H1 (cell line): ENCODE data around the gene ARHGEF3. TPM values are rescaled to one million over a fixed set of nuclear protein-coding genes. Genes with fewer than 3 reads are reported as not detected.

Experiments used
- CTCF ChIA-PET: fragments of 300-600 bp; sonication (Branson Sonifier 250); formaldehyde crosslinking; loops from one replicate; lab custom pipeline; 2021; ENCODE audit not compliant: partially characterized antibody; lab: Charles Lee
- POLR2A ChIA-PET: fragments of 300-600 bp; sonication (Branson Sonifier 250); formaldehyde crosslinking; loops from one replicate; lab custom pipeline; 2021; ENCODE audit warnings: inconsistent platforms; ENCODE audit not compliant: partially characterized antibody; lab: Charles Lee
- DNase-seq, 2 experiments: peaks; one replicate each; pipeline versions ENCODE4 v3.0.0 to v3.0.0-alpha.2; 2010 to 2022; ENCODE audit warnings: low spot score in 2 of 2, low read depth in 1 of 2, mixed read lengths in 1 of 2
- FAIRE-seq: peaks from 2 replicates; lab custom pipeline; 2011; peaks lifted over from hg19 to GRCh38; lab: Jason Lieb, UNC
- H2AFZ ChIP-seq: 2 replicates; pipeline ENCODE4 v1.8.1; 2012; ENCODE audit warnings: low read length, inconsistent platforms
- H2AK5ac ChIP-seq: 2 replicates; pipeline ENCODE4 v1.6.1; 2013; ENCODE audit warnings: low read depth, low read length
- H2BK120ac ChIP-seq: replicated peaks from 2 replicates; pipeline ENCODE3; 2013; ENCODE audit warnings: low read depth, low read length, inconsistent platforms
- H2BK12ac ChIP-seq: 2 replicates; pipeline ENCODE4 v1.6.1; 2013; ENCODE audit warnings: low read depth, low read length
- H2BK15ac ChIP-seq: 2 replicates; pipeline ENCODE4 v1.6.1; 2013; ENCODE audit warnings: low read length
- H2BK20ac ChIP-seq: 2 replicates; pipeline ENCODE4 v1.6.1; 2013; ENCODE audit warnings: low read length
- H2BK5ac ChIP-seq: 2 replicates; pipeline ENCODE4 v1.6.1; 2013; ENCODE audit warnings: low read depth, low read length
- H3K14ac ChIP-seq: 2 replicates; pipeline ENCODE4 v1.6.1; 2013; ENCODE audit warnings: inconsistent platforms; ENCODE audit not compliant: insufficient read length
- H3K18ac ChIP-seq: 2 replicates; pipeline ENCODE4 v1.6.1; 2013; ENCODE audit warnings: low read length; ENCODE audit errors: extremely low read depth
- H3K23ac ChIP-seq: 2 replicates; pipeline ENCODE4 v1.6.1; 2013; ENCODE audit warnings: inconsistent platforms; ENCODE audit not compliant: insufficient read length
- H3K23me2 ChIP-seq: 2 replicates; pipeline ENCODE4 v1.6.1; 2013; ENCODE audit warnings: low read depth, low read length
- H3K27ac ChIP-seq: 2 replicates; pipeline ENCODE4 v1.6.1; 2011; ENCODE audit warnings: low read depth, low read length, inconsistent platforms
- H3K27me3 ChIP-seq, 4 experiments: replicated peaks in 1 of 4; 1 replicate in 1 of 4; 2 replicates in 3 of 4; pipeline versions ENCODE4 v1.6.1 to v1.8.1; 2011 to 2013; ENCODE audit warnings: low read length in 3 of 4, mild to moderate bottlenecking in 3 of 4, inconsistent platforms in 2 of 4, mixed read lengths in 2 of 4, moderate library complexity in 1 of 4; ENCODE audit not compliant: control insufficient read depth in 3 of 4, insufficient read depth in 3 of 4; ENCODE audit errors: extremely low read depth in 1 of 4
- H3K36me3 ChIP-seq, 4 experiments: 2 replicates each; pipeline versions ENCODE4 v1.6.1 to v1.8.1; 2011 to 2013; ENCODE audit warnings: mild to moderate bottlenecking in 4 of 4, low read length in 3 of 4, moderate library complexity in 2 of 4, control low read depth in 1 of 4, inconsistent platforms in 1 of 4; ENCODE audit not compliant: insufficient read depth in 4 of 4, control insufficient read depth in 2 of 4
- H3K4ac ChIP-seq: replicated peaks from 2 replicates; pipeline ENCODE3; 2013; ENCODE audit warnings: low read length, low read depth, mixed read lengths, inconsistent platforms; ENCODE audit not compliant: insufficient read length
- H3K4me1 ChIP-seq, 4 experiments: replicated peaks in 1 of 4; 1 replicate in 1 of 4; 2 replicates in 3 of 4; pipeline versions ENCODE4 v1.6.1 to v1.8.1; 2011 to 2013; ENCODE audit warnings: low read length in 3 of 4, inconsistent platforms in 2 of 4, mixed read lengths in 1 of 4; ENCODE audit not compliant: insufficient read depth in 4 of 4, control insufficient read depth in 3 of 4
- H3K4me2 ChIP-seq, 2 experiments: 2 replicates each; pipeline versions ENCODE4 v1.6.1 to v1.8.1; 2011 to 2013; ENCODE audit warnings: low read depth in 2 of 2, low read length in 2 of 2, control low read depth in 1 of 2, inconsistent platforms in 1 of 2, mild to moderate bottlenecking in 1 of 2; ENCODE audit not compliant: insufficient read depth in 1 of 2
- H3K4me3 ChIP-seq, 4 experiments: fragments of 200-600, 300-600 bp in 1 of 4; sonication (generic), shearing (Covaris generic), sonication (Bioruptor Twin) in 1 of 4; 2 replicates each; pipeline versions ENCODE4 v1.5.1 to v1.8.1; 2011 to 2016; ENCODE audit warnings: low read length in 4 of 4, low read depth in 3 of 4, control low read depth in 2 of 4, inconsistent platforms in 2 of 4, mild to moderate bottlenecking in 2 of 4, mixed read lengths in 1 of 4, moderate library complexity in 1 of 4; ENCODE audit not compliant: insufficient read depth in 2 of 4; ENCODE audit errors: extremely low read depth in 1 of 4
- H3K56ac ChIP-seq: replicated peaks from 2 replicates; pipeline ENCODE3; 2013; ENCODE audit warnings: low read depth, mild to moderate bottlenecking, mixed read lengths, low read length, inconsistent platforms; ENCODE audit not compliant: insufficient read length
- H3K79me1 ChIP-seq: 2 replicates; pipeline ENCODE4 v1.6.1; 2013; ENCODE audit warnings: low read depth, low read length, control low read depth
- H3K79me2 ChIP-seq, 2 experiments: 2 replicates each; pipeline versions ENCODE4 v1.6.1 to v1.8.1; 2012 to 2013; ENCODE audit warnings: low read length in 2 of 2, mild to moderate bottlenecking in 2 of 2, inconsistent platforms in 1 of 2; ENCODE audit not compliant: insufficient read depth in 2 of 2, control insufficient read depth in 1 of 2
- H3K9ac ChIP-seq, 4 experiments: replicated peaks in 1 of 4; 1 replicate in 1 of 4; 2 replicates in 3 of 4; pipeline versions ENCODE4 v1.6.1 to v1.8.1; 2011 to 2013; ENCODE audit warnings: low read depth in 3 of 4, low read length in 3 of 4, control low read depth in 2 of 4, mild to moderate bottlenecking in 2 of 4, moderate library complexity in 2 of 4, inconsistent platforms in 1 of 4; ENCODE audit errors: extremely low read depth in 1 of 4
- H3K9me3 ChIP-seq, 2 experiments: 2 replicates each; pipeline versions ENCODE4 v1.6.1 to v1.8.1; 2012 to 2013; ENCODE audit warnings: mild to moderate bottlenecking in 2 of 2, moderate library complexity in 2 of 2, control low read depth in 1 of 2, inconsistent platforms in 1 of 2, low read depth in 1 of 2, low read length in 1 of 2, mixed read lengths in 1 of 2; ENCODE audit not compliant: insufficient read depth in 2 of 2
- H4K20me1 ChIP-seq, 2 experiments: replicated peaks in 1 of 2; 2 replicates each; pipeline versions ENCODE3 to v1.8.1; 2011 to 2013; ENCODE audit warnings: inconsistent platforms in 2 of 2, low read length in 2 of 2, mild to moderate bottlenecking in 1 of 2; ENCODE audit not compliant: insufficient read depth in 2 of 2, control insufficient read depth in 1 of 2
- H4K5ac ChIP-seq: 2 replicates; pipeline ENCODE4 v1.6.1; 2013; ENCODE audit warnings: low read length, low read depth, mixed read lengths, inconsistent platforms; ENCODE audit not compliant: insufficient read length
- H4K8ac ChIP-seq: 2 replicates; pipeline ENCODE4 v1.8.0; 2013; ENCODE audit warnings: mild to moderate bottlenecking, moderate library complexity, low read length, inconsistent platforms; ENCODE audit not compliant: insufficient read depth; ENCODE audit errors: extremely low read depth
- H4K91ac ChIP-seq: replicated peaks from 2 replicates; pipeline ENCODE3; 2013; ENCODE audit warnings: low read length, mixed read lengths, inconsistent platforms; ENCODE audit not compliant: insufficient read length
- ASH2L ChIP-seq: fragments of 200-600, 300-600 bp; sonication (generic); IDR thresholded peaks from one replicate; pipeline ENCODE4 v1.7.1; 2017; ENCODE audit warnings: low read length
- CHD1 ChIP-seq: IDR thresholded peaks from 2 replicates; pipeline ENCODE4 v1.6.1; 2012; ENCODE audit warnings: low read depth, low read length, improper control_type of control experiment
- GABPA ChIP-seq: IDR thresholded peaks from 2 replicates; pipeline ENCODE4 v1.6.1; 2011; ENCODE audit warnings: mild to moderate bottlenecking, low read length, moderate library complexity, borderline replicate concordance; ENCODE audit not compliant: insufficient read depth
- SIN3A ChIP-seq, 2 experiments: IDR thresholded peaks in 1 of 2; conservative IDR thresholded peaks in 1 of 2; 2 replicates each; pipeline ENCODE4 v1.6.1; 2011 to 2012; ENCODE audit warnings: low read length in 2 of 2, improper control_type of control experiment in 1 of 2, low read depth in 1 of 2, mild to moderate bottlenecking in 1 of 2
- WGBS, 2 experiments: shearing (Covaris generic) in 1 of 2; methylation state at CpG; one replicate each; pipeline versions ENCODE4 v1.1.6 to v1.1.7; 2013 to 2015; ENCODE audit warnings: low lambda C conversion rate in 2 of 2, mixed read lengths in 2 of 2, inconsistent platforms in 1 of 2, low coverage in 1 of 2, missing lambda C conversion rate in 1 of 2; ENCODE audit not compliant: insufficient replicate concordance in 2 of 2, insufficient coverage in 1 of 2, insufficient read length in 1 of 2; ENCODE audit errors: extremely low coverage in 1 of 2, missing lambda C conversion rate in 1 of 2; 5-methylcytosine and 5-hydroxymethylcytosine counted together
- polyA plus RNA-seq, 7 experiments: library from polyadenylated mRNA; depleted of rRNA in 3 of 7; stranded (reverse) in 5 of 7; unstranded in 2 of 7; fragments of >200 nt in 5 of 7; fragments of 200-250 nt in 2 of 7; gene quantifications; 1 replicate in 5 of 7; 2 replicates in 1 of 7; 4 replicates in 1 of 7; pipeline versions ENCODE4 v1.2.1 to v1.2.3, GENCODE V29; 2011 to 2013; ENCODE audit warnings: missing spikeins in 2 of 7, mixed read lengths in 2 of 7
- total RNA-seq: library from RNA; stranded (reverse); fragmentation: NEBNext Ultra II Directional; extraction: Animal tissue kit (Norgen Biotek cat#: 25700); gene quantifications from 2 replicates; pipeline ENCODE4 v1.2.1, GENCODE V29; 2021

The ARHGEF3 gene
- total and polyA plus RNA-seq, 2 of the 8 experiments (the other 6 are each of a cell fraction or from before 2014, with no cell fraction given), result 2.8 to 6.0 TPM

GRCh38 chr3:56783644-56784447, 17.9 kb downstream of the ARHGEF3 start:
- no peak overlapping the region for H3K4me2 ChIP-seq
- H2BK20ac ChIP-seq, result no peak overlapping the region
- no peak overlapping the region for H4K91ac ChIP-seq
- TF ChIP-seq ASH2L (no peak), GABPA (no peak), SIN3A (conservative IDR thresholded peaks at IDR 0.05 in 1 of 2, IDR thresholded peaks at IDR 0.05 in 1 of 2; ENCODE audit: low read depth in 1 of 2, low read length in 2 of 2) (no peak), CHD1 (no peak)
- H3K27ac ChIP-seq, result no peak overlapping the region
- H3K9me3 ChIP-seq, result no peaks in the 10 kb centered on the region
- no peak overlapping the region for H2AFZ ChIP-seq
- H3K56ac ChIP-seq, result no peak overlapping the region
- no peak overlapping the region for H3K14ac ChIP-seq
- H2BK120ac ChIP-seq, result no peak overlapping the region
- H3K23ac ChIP-seq, result no peak overlapping the region
- no peak overlapping the region for H3K9ac ChIP-seq
- no peaks in the 10 kb centered on the region for H4K20me1 ChIP-seq
- no peaks in the 10 kb centered on the region for H3K79me1 ChIP-seq
- H2BK12ac ChIP-seq, result no peak overlapping the region
- H4K5ac ChIP-seq, result no peak overlapping the region
- H3K4me1 ChIP-seq, result no peaks in the 10 kb centered on the region; a peak in 1 of 7 replicates
- WGBS, 2 experiments, result 88% methylated on average over 8 of the region's 8 CpGs; no CpG with 5 or more reads in 1 of the 2 experiments
- ChIA-PET POLR2A (no interaction called here), CTCF (interaction anchor here (1.3 to 3.1 kb wide), 2 partner anchors 16 to 18 kb away, joined by 3 to 11 read pairs; partner anchors contain the start of gene ARHGEF3)
- no peak overlapping the region for H3K4me3 ChIP-seq
- no peak overlapping the region for H2AK5ac ChIP-seq
- FAIRE-seq (no peak), DNase-seq (no peak)
- H3K18ac ChIP-seq, result no peak overlapping the region
- no peak overlapping the region for H2BK15ac ChIP-seq
- no peaks in the 10 kb centered on the region for H3K27me3 ChIP-seq
- no peak overlapping the region for H4K8ac ChIP-seq
- no peaks in the 10 kb centered on the region for H3K36me3 ChIP-seq
- no peaks in the 10 kb centered on the region for H3K23me2 ChIP-seq
- no peak overlapping the region for H2BK5ac ChIP-seq
- no peaks in the 10 kb centered on the region for H3K79me2 ChIP-seq
- H3K4ac ChIP-seq, result no peak overlapping the region
